Fibroblast of lung (primary cell): ENCODE results near the gene ZNF561. TPM values are rescaled to one million over a fixed set of nuclear protein-coding genes. Genes with fewer than 3 reads are reported as not detected.

ENCODE experiments used
- DNase-seq, 2 donors: peaks; one replicate each; pipeline versions ENCODE4 v3.0.0 to v3.0.0-alpha.2; 2010; ENCODE audit warnings: low read depth in 2 of 2
- H2AFZ ChIP-seq: 2 replicates; pipeline ENCODE4 v1.5.1; 2012; ENCODE audit warnings: low read length, control low read depth, inconsistent platforms
- H3K27ac ChIP-seq: 2 replicates; pipeline ENCODE4 v1.5.1; 2011; ENCODE audit warnings: low read length, control low read depth; ENCODE audit not compliant: insufficient read depth
- H3K27me3 ChIP-seq: 2 replicates; pipeline ENCODE4 v1.5.1; 2011; ENCODE audit warnings: mild to moderate bottlenecking, low read length; ENCODE audit not compliant: control insufficient read depth, insufficient read depth
- H3K36me3 ChIP-seq: 2 replicates; pipeline ENCODE4 v1.5.1; 2011; ENCODE audit warnings: low read length; ENCODE audit not compliant: control insufficient read depth, insufficient read depth
- H3K4me1 ChIP-seq: 2 replicates; pipeline ENCODE4 v1.5.1; 2011; ENCODE audit warnings: low read length; ENCODE audit not compliant: control insufficient read depth, insufficient read depth; ENCODE audit errors: extremely low read depth
- H3K4me2 ChIP-seq: 2 replicates; pipeline ENCODE4 v1.5.1; 2011; ENCODE audit warnings: low read length, control low read depth; ENCODE audit not compliant: insufficient read depth; ENCODE audit errors: extremely low read depth
- H3K4me3 ChIP-seq, 4 experiments: fragments of 200-600 bp in 1 of 4; sonication (generic) in 1 of 4; replicated peaks in 1 of 4; 2 replicates each; pipeline ENCODE4 v1.5.1; 2011 to 2016; ENCODE audit warnings: low read length in 4 of 4, low read depth in 3 of 4, mild to moderate bottlenecking in 3 of 4, control low read depth in 2 of 4, inconsistent platforms in 1 of 4, mixed read lengths in 1 of 4; ENCODE audit not compliant: insufficient read depth in 1 of 4; ENCODE audit errors: control extremely low read depth in 1 of 4
- H3K79me2 ChIP-seq: 2 replicates; pipeline ENCODE4 v1.5.1; 2012; ENCODE audit warnings: mild to moderate bottlenecking, low read length, inconsistent platforms; ENCODE audit not compliant: control insufficient read depth, insufficient read depth
- H3K9ac ChIP-seq: 2 replicates; pipeline ENCODE4 v1.5.1; 2011; ENCODE audit warnings: mild to moderate bottlenecking, low read length, control low read depth; ENCODE audit not compliant: insufficient read depth
- H3K9me3 ChIP-seq: 2 replicates; pipeline ENCODE4 v1.5.1; 2012; ENCODE audit warnings: low read depth, low read length; ENCODE audit not compliant: control insufficient read depth, insufficient read depth
- H4K20me1 ChIP-seq: 2 replicates; pipeline ENCODE4 v1.5.1; 2011; ENCODE audit warnings: low read length; ENCODE audit not compliant: control insufficient read depth, insufficient read depth; ENCODE audit errors: extremely low read depth
- CTCF ChIP-seq, 2 donors: IDR thresholded peaks in 1 of 2; conservative IDR thresholded peaks in 1 of 2; 1 replicate in 1 of 2; 2 replicates in 1 of 2; pipeline ENCODE4 v1.5.1; 2011 to 2012; ENCODE audit warnings: low read length in 2 of 2, control low read depth in 1 of 2, inconsistent platforms in 1 of 2, low read depth in 1 of 2, mild to moderate bottlenecking in 1 of 2
- EZH2 ChIP-seq: IDR thresholded peaks from 2 replicates; pipeline ENCODE4 v1.5.1; 2012; ENCODE audit warnings: low read length, control low read depth, mild to moderate bottlenecking; ENCODE audit errors: missing control alignments
- polyA plus RNA-seq, 2 donors: library from polyadenylated mRNA; depleted of rRNA in 1 of 2; stranded (reverse) in 1 of 2; unstranded in 1 of 2; fragments of >200 nt; gene quantifications; 2 replicates each; pipeline ENCODE4 v1.2.1, GENCODE V29; 2011 to 2012; ENCODE audit warnings: missing spikeins in 1 of 2
- total RNA-seq: library from RNA; depleted of rRNA; stranded (reverse); fragments of >200 nt; gene quantifications from 2 replicates; pipeline ENCODE4 v1.2.1, GENCODE V29; 2014

The ZNF561 gene
- total and polyA plus RNA-seq, 2 donors (not counting 1 experiment from before 2014, with no cell fraction given), result 34.1 to 53.5 TPM

GRCh38 chr19:9565900-9566705 lies 54.9 kb downstream of the ZNF561 start:
- Histone ChIP-seq H3K36me3 (peaks cover 19% of the 10 kb centered on the region), H3K9me3 (peaks cover 18% of the 10 kb centered on the region)

More at GRCh38 chr19:9565900-9566705, 54.9 kb downstream of the ZNF561 start:
- H3K4me2 ChIP-seq, result no peak overlapping the region
- no peak overlapping the region for H3K9ac ChIP-seq
- H2AFZ ChIP-seq, result no peak overlapping the region
- no peak overlapping the region for H3K4me3 ChIP-seq
- H4K20me1 ChIP-seq, result no peaks in the 10 kb centered on the region
- H3K27me3 ChIP-seq, result no peaks in the 10 kb centered on the region
- H3K79me2 ChIP-seq, result peaks cover 18% of the 10 kb centered on the region
- H3K4me1 ChIP-seq, result no peaks in the 10 kb centered on the region
- peak; percentile 25 to 39 for DNase-seq
- no peak for TF ChIP-seq CTCF (conservative IDR thresholded peaks at IDR 0.05 in 1 of 2, IDR thresholded peaks at IDR 0.05 in 1 of 2; ENCODE audit: low read depth in 1 of 2, low read length in 2 of 2)
- TF ChIP-seq EZH2, result no peak
- H3K27ac ChIP-seq, result no peak overlapping the region

Other genes starting within 250 kb of the ZNF561 start
- 10.0 and 10.7 TPM in 2 replicates for gene ZNF266, start 185.7 kb downstream of the ZNF561 start, total RNA-seq
- 8.4 and 14.4 TPM in 2 replicates for gene ZNF266, start 185.7 kb downstream of the ZNF561 start, polyA plus RNA-seq
- gene ZNF560, start 122.6 kb downstream of the ZNF561 start, total RNA-seq, result 3.3 and 7.3 TPM in 2 replicates
- 0.61 and 1.0 TPM in 2 replicates for gene ZNF560, start 122.6 kb downstream of the ZNF561 start, polyA plus RNA-seq
- gene ZNF426, start 82.6 kb downstream of the ZNF561 start, total RNA-seq, result 28.9 and 29.8 TPM in 2 replicates
- gene ZNF426, start 82.6 kb downstream of the ZNF561 start, polyA plus RNA-seq, result 10.1 and 12.4 TPM in 2 replicates
- 38.8 and 53.3 TPM in 2 replicates for gene ZNF121, start 36.7 kb downstream of the ZNF561 start, total RNA-seq
- gene ZNF121, start 36.7 kb downstream of the ZNF561 start, polyA plus RNA-seq, result 3.7 and 4.2 TPM in 2 replicates
- gene ZNF562, start 53.9 kb upstream of the ZNF561 start, total RNA-seq, result 28.6 and 32.4 TPM in 2 replicates
- 11.2 and 12.2 TPM in 2 replicates for gene ZNF562, start 53.9 kb upstream of the ZNF561 start, polyA plus RNA-seq
- gene ZNF846, start 147.5 kb upstream of the ZNF561 start, total RNA-seq, result 11.8 and 20.8 TPM in 2 replicates
- 6.2 and 7.4 TPM in 2 replicates for gene ZNF846, start 147.5 kb upstream of the ZNF561 start, polyA plus RNA-seq
- gene FBXL12, start 197.8 kb upstream of the ZNF561 start, total RNA-seq, result 13.9 and 23.1 TPM in 2 replicates
- 20.3 and 20.7 TPM in 2 replicates for gene FBXL12, start 197.8 kb upstream of the ZNF561 start, polyA plus RNA-seq
- gene UBL5, start 206.7 kb upstream of the ZNF561 start, total RNA-seq, result 151 and 154 TPM in 2 replicates
- gene UBL5, start 206.7 kb upstream of the ZNF561 start, polyA plus RNA-seq, result 1,038 and 1,336 TPM in 2 replicates
- gene PIN1, start 214.1 kb upstream of the ZNF561 start, total RNA-seq, result 76.8 and 98.8 TPM in 2 replicates
- 33.4 and 54.1 TPM in 2 replicates for gene PIN1, start 214.1 kb upstream of the ZNF561 start, polyA plus RNA-seq